Liver (tissue), 9 donors: Measurements from ENCODE around the gene PDE4D. TPM values are rescaled to one million over a fixed set of nuclear protein-coding genes. Genes with fewer than 3 reads are reported as not detected.

Experiments used
- DNase-seq: peaks from one replicate; pipeline ENCODE4 v3.0.0-alpha.2; 2017; ENCODE audit warnings: low spot score
- H3K27ac ChIP-seq, 2 donors: one replicate each; pipeline ENCODE4 v1.7.0; 2013; ENCODE audit warnings: inconsistent platforms in 2 of 2, low read length in 2 of 2, control low read depth in 1 of 2, low read depth in 1 of 2, mild to moderate bottlenecking in 1 of 2
- H3K27me3 ChIP-seq, 4 donors: one replicate each; pipeline versions ENCODE4 v1.6.1 to v1.7.0; 2013; ENCODE audit warnings: low read length in 3 of 4, inconsistent platforms in 1 of 4, mild to moderate bottlenecking in 1 of 4, moderate library complexity in 1 of 4; ENCODE audit not compliant: control insufficient read depth in 4 of 4, insufficient read depth in 4 of 4
- H3K36me3 ChIP-seq, 4 donors: one replicate each; pipeline versions ENCODE4 v1.6.1 to v1.7.0; 2013; ENCODE audit warnings: low read length in 3 of 4, mild to moderate bottlenecking in 3 of 4, low read depth in 1 of 4, moderate library complexity in 1 of 4; ENCODE audit not compliant: control insufficient read depth in 4 of 4, insufficient read depth in 3 of 4
- H3K4me1 ChIP-seq, 4 donors: one replicate each; pipeline versions ENCODE4 v1.6.1 to v1.7.0; 2013; ENCODE audit warnings: low read length in 3 of 4, mild to moderate bottlenecking in 3 of 4, moderate library complexity in 1 of 4; ENCODE audit not compliant: control insufficient read depth in 4 of 4, insufficient read depth in 4 of 4
- H3K4me3 ChIP-seq, 3 donors: one replicate each; pipeline versions ENCODE4 v1.6.1 to v1.7.0; 2013; ENCODE audit warnings: low read length in 3 of 3, control low read depth in 1 of 3, low read depth in 1 of 3, mild to moderate bottlenecking in 1 of 3
- H3K9ac ChIP-seq, 2 donors: one replicate each; pipeline ENCODE4 v1.7.0; 2013; ENCODE audit warnings: low read length in 2 of 2, mild to moderate bottlenecking in 2 of 2, moderate library complexity in 2 of 2, control low read depth in 1 of 2, low read depth in 1 of 2
- H3K9me3 ChIP-seq, 4 donors: one replicate each; pipeline versions ENCODE4 v1.6.1 to v1.7.0; 2013; ENCODE audit warnings: low read length in 3 of 4; ENCODE audit not compliant: control insufficient read depth in 4 of 4
- CTCF ChIP-seq: fragments of 150-350 bp; IDR thresholded peaks from 2 replicates; pipeline ENCODE4 v1.5.1; 2017; ENCODE audit warnings: improper control_type of control experiment, low read depth, low read length; ENCODE audit not compliant: missing input control
- EGR1 ChIP-seq, 2 donors: IDR thresholded peaks; 2 replicates each; pipeline ENCODE4 v1.6.1; 2016 to 2018; ENCODE audit warnings: antibody characterized with exemption in 2 of 2, low read depth in 2 of 2
- FOXA1 ChIP-seq: IDR thresholded peaks from 2 replicates; pipeline ENCODE4 v1.6.1; 2016; ENCODE audit warnings: antibody characterized with exemption
- FOXA2 ChIP-seq: IDR thresholded peaks from 2 replicates; pipeline ENCODE4 v1.6.1; 2016; ENCODE audit warnings: antibody characterized with exemption
- GABPA ChIP-seq, 2 donors: IDR thresholded peaks in 1 of 2; conservative IDR thresholded peaks in 1 of 2; 2 replicates each; pipeline ENCODE4 v1.6.1; 2016; ENCODE audit warnings: antibody characterized with exemption in 2 of 2, mild to moderate bottlenecking in 1 of 2, moderate library complexity in 1 of 2
- HNF4A ChIP-seq, 2 donors: conservative IDR thresholded peaks; 2 replicates each; pipeline ENCODE4 v1.6.1; 2016; ENCODE audit warnings: antibody characterized with exemption in 2 of 2, mild to moderate bottlenecking in 2 of 2
- HNF4G ChIP-seq: IDR thresholded peaks from 2 replicates; pipeline ENCODE4 v1.6.1; 2016; ENCODE audit warnings: antibody characterized with exemption
- NR2F2 ChIP-seq: IDR thresholded peaks from 2 replicates; pipeline ENCODE4 v1.6.1; 2016; ENCODE audit warnings: antibody characterized with exemption
- RAD21 ChIP-seq, 2 donors: IDR thresholded peaks; 2 replicates each; pipeline ENCODE4 v1.6.1; 2016; ENCODE audit warnings: antibody characterized with exemption in 2 of 2, mild to moderate bottlenecking in 2 of 2
- RXRA ChIP-seq, 2 donors: IDR thresholded peaks; 2 replicates each; pipeline ENCODE4 v1.6.1; 2017 to 2018; ENCODE audit warnings: antibody characterized with exemption in 2 of 2, mild to moderate bottlenecking in 1 of 2
- SP1 ChIP-seq: IDR thresholded peaks from 2 replicates; pipeline ENCODE4 v1.6.1; 2018; ENCODE audit warnings: antibody characterized with exemption, mild to moderate bottlenecking
- YY1 ChIP-seq: IDR thresholded peaks from 2 replicates; pipeline ENCODE4 v1.6.1; 2016; ENCODE audit warnings: antibody characterized with exemption, mild to moderate bottlenecking
- ZBTB33 ChIP-seq: IDR thresholded peaks from 2 replicates; pipeline ENCODE4 v1.6.1; 2016; ENCODE audit warnings: antibody characterized with exemption
- WGBS: extraction: QIAGEN DNeasy Blood & Tissue Kit; methylation state at CpG from one replicate; pipeline ENCODE4 v1.1.7; 2013; 5-methylcytosine and 5-hydroxymethylcytosine counted together
- polyA plus RNA-seq, 2 donors: library from polyadenylated mRNA; stranded (reverse) in 1 of 2; unstranded in 1 of 2; fragments of 200-250 nt in 1 of 2; fragments of >200 nt in 1 of 2; fragmentation: Nextera tagmentation in 1 of 2; extraction: Ambion mirVana in 1 of 2; gene quantifications; one replicate each; pipeline versions ENCODE4 v1.2.1 to v1.2.3, GENCODE V29; 2013 to 2015
- total RNA-seq, 2 donors: library from RNA; depleted of rRNA; stranded (reverse); fragments of >200 nt; gene quantifications; one replicate each; pipeline ENCODE4 v1.2.3, GENCODE V29; 2014
- TF ChIP-seq, protein P1 (sequence below): IDR thresholded peaks from 2 replicates; pipeline ENCODE4 v1.6.1; 2016; ENCODE audit warnings: antibody characterized with exemption, mild to moderate bottlenecking
- TF ChIP-seq, protein P2 (sequence below): IDR thresholded peaks from 2 replicates; pipeline ENCODE4 v1.6.1; 2016; ENCODE audit warnings: antibody characterized with exemption
- donor health status: healthy.
- donor health status: healthy.
- donor health status: healthy.
- donor health status: healthy.
- donor health status: healthy.

PDE4D gene
- total and polyA plus RNA-seq, 4 donors = 0.67 to 11.9 (median 6.5) TPM

- peaks cover 3 to 14% (median 11%) of the 10 kb centered on the region in 4 donors for H3K4me1 ChIP-seq
- H3K27me3 ChIP-seq = peaks cover 0 to 4% (median 0%) of the 10 kb centered on the region in 4 donors
- no peak overlapping the region for H3K27ac ChIP-seq
- H3K4me3 ChIP-seq = no peak overlapping the region
- H3K9ac ChIP-seq = no peak overlapping the region
- 37% methylated on average over 3 of the region's 3 CpGs for WGBS
- H3K9me3 ChIP-seq = no peaks in the 10 kb centered on the region
- no peaks in the 10 kb centered on the region for H3K36me3 ChIP-seq
- DNase-seq = no peak
- no peak for TF ChIP-seq GABPA (IDR thresholded peaks at IDR 0.05 in 1 of 2, conservative IDR thresholded peaks at IDR 0.05 in 1 of 2)
- no peak for TF ChIP-seq ZBTB33
- TF ChIP-seq NR2F2 = no peak
- no peak for TF ChIP-seq HNF4G
- TF ChIP-seq CTCF = no peak
- TF ChIP-seq FOXA1 = no peak
- no peak for TF ChIP-seq EGR1 (IDR thresholded peaks at IDR 0.05; ENCODE audit: low read depth in 2 of 2)
- TF ChIP-seq FOXA2 = no peak
- TF ChIP-seq HNF4A (conservative IDR thresholded peaks at IDR 0.05) = no peak
- TF ChIP-seq, protein P1, sequence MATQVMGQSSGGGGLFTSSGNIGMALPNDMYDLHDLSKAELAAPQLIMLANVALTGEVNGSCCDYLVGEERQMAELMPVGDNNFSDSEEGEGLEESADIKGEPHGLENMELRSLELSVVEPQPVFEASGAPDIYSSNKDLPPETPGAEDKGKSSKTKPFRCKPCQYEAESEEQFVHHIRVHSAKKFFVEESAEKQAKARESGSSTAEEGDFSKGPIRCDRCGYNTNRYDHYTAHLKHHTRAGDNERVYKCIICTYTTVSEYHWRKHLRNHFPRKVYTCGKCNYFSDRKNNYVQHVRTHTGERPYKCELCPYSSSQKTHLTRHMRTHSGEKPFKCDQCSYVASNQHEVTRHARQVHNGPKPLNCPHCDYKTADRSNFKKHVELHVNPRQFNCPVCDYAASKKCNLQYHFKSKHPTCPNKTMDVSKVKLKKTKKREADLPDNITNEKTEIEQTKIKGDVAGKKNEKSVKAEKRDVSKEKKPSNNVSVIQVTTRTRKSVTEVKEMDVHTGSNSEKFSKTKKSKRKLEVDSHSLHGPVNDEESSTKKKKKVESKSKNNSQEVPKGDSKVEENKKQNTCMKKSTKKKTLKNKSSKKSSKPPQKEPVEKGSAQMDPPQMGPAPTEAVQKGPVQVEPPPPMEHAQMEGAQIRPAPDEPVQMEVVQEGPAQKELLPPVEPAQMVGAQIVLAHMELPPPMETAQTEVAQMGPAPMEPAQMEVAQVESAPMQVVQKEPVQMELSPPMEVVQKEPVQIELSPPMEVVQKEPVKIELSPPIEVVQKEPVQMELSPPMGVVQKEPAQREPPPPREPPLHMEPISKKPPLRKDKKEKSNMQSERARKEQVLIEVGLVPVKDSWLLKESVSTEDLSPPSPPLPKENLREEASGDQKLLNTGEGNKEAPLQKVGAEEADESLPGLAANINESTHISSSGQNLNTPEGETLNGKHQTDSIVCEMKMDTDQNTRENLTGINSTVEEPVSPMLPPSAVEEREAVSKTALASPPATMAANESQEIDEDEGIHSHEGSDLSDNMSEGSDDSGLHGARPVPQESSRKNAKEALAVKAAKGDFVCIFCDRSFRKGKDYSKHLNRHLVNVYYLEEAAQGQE = no peak
Observed at GRCh38 chr5:59864718-59865117, 28.8 kb downstream of the PDE4D start.

- Histone ChIP-seq H3K4me3 (no peak overlapping the region), H3K9me3 (no peaks in the 10 kb centered on the region), H3K4me1 (peaks cover 3 to 14% (median 11%) of the 10 kb centered on the region in 4 donors), H3K27ac (no peak overlapping the region), H3K27me3 (no peaks in the 10 kb centered on the region), H3K9ac (no peak overlapping the region), H3K36me3 (no peaks in the 10 kb centered on the region)
- TF ChIP-seq SP1 (no peak), HNF4A (conservative IDR thresholded peaks at IDR 0.05) (no peak), FOXA1 (no peak), YY1 (no peak), NR2F2 (no peak), RAD21 (IDR thresholded peaks at IDR 0.05) (no peak), RXRA (IDR thresholded peaks at IDR 0.05) (no peak), GABPA (IDR thresholded peaks at IDR 0.05 in 1 of 2, conservative IDR thresholded peaks at IDR 0.05 in 1 of 2) (no peak)
- TF ChIP-seq, protein P2, sequence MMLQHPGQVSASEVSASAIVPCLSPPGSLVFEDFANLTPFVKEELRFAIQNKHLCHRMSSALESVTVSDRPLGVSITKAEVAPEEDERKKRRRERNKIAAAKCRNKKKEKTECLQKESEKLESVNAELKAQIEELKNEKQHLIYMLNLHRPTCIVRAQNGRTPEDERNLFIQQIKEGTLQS = no peak
- 79% methylated on average over 5 of the region's 5 CpGs for WGBS
- DNase-seq = no peak
Observed at GRCh38 chr5:59863777-59864176, 29.7 kb downstream of the PDE4D start.
